Measurements from ENCODE around the gene NCR1.

DNA sequence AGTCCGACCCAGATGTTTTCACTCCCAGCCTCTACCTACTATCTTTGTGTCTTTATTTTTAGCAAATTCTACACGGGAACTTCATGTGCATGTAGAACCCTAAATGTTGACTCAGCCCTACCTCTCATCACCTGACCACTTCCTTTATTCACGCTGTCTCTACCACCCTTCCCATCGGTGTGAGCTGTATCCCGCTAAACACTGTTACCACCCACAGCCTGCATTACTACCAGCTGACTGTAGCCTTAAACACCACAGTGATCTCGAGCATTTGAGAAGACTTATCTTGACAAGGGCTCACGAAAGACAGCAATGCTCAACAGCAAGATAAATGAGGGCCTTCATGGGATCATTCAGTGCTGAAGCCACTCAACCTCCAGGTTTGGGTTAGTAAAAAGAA, 15.1 kb downstream of the NCR1 start:
- TF ChIP-seq EZH2 (IDR thresholded peaks at IDR 0.05) = no peak
- TF ChIP-seq, protein P1, sequence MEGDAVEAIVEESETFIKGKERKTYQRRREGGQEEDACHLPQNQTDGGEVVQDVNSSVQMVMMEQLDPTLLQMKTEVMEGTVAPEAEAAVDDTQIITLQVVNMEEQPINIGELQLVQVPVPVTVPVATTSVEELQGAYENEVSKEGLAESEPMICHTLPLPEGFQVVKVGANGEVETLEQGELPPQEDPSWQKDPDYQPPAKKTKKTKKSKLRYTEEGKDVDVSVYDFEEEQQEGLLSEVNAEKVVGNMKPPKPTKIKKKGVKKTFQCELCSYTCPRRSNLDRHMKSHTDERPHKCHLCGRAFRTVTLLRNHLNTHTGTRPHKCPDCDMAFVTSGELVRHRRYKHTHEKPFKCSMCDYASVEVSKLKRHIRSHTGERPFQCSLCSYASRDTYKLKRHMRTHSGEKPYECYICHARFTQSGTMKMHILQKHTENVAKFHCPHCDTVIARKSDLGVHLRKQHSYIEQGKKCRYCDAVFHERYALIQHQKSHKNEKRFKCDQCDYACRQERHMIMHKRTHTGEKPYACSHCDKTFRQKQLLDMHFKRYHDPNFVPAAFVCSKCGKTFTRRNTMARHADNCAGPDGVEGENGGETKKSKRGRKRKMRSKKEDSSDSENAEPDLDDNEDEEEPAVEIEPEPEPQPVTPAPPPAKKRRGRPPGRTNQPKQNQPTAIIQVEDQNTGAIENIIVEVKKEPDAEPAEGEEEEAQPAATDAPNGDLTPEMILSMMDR (IDR thresholded peaks at IDR 0.05) = no peak
- TF ChIP-seq EZH2phosphoT487 (IDR thresholded peaks at IDR 0.05) = no peak
